GM12892 (cell line): ENCODE measurements around the gene LDHD.

Experiments
- POLR2A ChIP-seq: IDR thresholded peaks from 2 replicates; pipeline ENCODE4 v1.6.1; 2011; ENCODE audit warnings: low read depth, low read length, control low read depth
- POLR2AphosphoS5 ChIP-seq: IDR thresholded peaks from 2 replicates; pipeline ENCODE4 v1.6.1; 2011; ENCODE audit warnings: low read depth, low read length, control low read depth

DNA sequence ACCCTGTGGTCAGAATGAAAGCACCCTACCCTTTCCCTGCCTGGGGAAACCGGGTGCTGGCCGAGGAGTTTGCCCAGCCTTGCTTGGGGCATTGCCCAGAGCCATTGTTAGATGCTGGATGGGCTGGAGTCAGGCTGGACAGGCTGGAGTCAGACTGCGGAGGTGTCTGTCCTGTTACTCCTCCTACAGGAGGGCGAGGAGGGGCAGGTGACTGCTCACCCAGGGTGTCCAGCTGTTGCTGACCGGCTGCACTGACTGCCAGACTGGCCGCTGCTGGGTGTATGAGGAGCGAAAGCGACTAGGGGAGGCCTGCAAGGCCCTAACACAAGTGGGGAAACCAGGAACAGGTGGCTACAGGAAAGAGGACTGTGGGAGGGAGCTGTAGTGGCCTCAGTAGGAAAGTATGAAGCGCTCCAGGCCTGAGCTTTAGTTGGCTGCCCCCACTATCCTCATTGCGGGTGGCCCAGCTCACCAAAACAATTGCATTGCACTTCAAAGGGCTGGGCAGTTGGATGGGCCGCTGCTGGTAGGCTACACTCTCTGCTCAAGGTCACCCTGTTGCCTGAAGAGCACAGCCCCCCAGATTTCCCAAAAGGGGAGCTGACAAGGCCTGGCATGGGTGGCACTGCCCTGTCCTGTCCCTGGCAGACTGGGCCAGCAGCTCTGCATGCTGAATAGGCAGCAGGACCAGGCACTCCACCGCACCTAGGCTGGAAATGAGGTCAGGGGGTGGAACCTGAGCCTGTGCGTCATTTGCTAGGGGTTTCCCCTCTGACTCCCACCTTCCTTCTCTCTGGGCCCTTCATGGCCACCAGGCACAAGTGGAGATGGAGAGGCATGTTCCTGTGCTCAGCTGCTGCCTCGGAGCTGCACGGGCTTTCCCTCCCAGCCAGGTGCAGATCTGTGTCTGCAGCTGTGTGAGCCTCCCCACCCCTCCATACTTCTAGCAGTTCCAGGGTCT, 18.4 kb downstream of the LDHD start:
- TF ChIP-seq POLR2A = no peak
- TF ChIP-seq POLR2AphosphoS5 = no peak
